Measurements from ENCODE around the gene FHOD1. TPM values are rescaled to one million over a fixed set of nuclear protein-coding genes. Genes with fewer than 3 reads are reported as not detected.

Gene FHOD1
- polyA plus RNA-seq, 1 of the 3 experiments (the other 2 are of a cell fraction) = 70.9 TPM

DNA sequence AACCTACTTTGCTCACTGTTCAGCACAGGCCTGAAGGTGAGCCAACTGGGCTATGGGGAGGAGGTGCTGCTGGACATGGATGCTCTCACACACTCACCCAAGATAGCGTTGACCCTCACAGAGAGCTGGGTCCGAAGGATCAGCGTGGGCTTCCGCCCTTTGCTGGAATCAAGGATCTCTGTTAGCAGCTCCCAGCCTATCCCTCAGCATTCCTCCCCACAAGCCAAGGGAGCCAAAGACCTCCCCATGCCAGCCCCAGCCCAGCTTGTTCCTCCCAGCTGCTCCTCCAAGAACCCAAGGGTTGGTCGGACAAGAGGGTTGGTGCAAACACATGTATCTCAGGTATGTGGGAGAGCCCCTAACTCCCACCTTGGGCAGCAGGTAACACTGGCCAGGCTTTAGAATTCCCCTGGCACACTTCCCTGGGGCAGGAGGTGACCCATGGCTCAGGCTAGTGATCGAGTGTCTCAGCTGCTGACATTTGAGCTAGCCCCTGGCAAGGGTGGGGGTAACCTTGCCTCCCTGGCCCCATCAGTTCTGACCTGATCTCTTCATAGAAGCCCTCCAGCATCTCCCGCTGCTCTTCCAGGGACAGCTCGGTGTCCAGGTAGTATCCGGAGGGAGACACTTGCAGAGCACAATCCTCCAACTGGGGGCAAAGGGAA, 8.3 kb downstream of the FHOD1 start:
- H3F3A ChIP-seq (replicated peaks; ENCODE audit: insufficient read depth) = peaks cover 49% of the 10 kb centered on the region
- CTCF ChIA-PET = interaction anchor here (0.9 to 1.9 kb wide), 3 partner anchors 12 to 65 kb away, joined by 3 to 7 read pairs (median 3); partner anchors contain the start of gene TMEM208
- H2AFZ ChIP-seq (ENCODE audit: low read depth) = no peak overlapping the region
- TF ChIP-seq, protein P1, sequence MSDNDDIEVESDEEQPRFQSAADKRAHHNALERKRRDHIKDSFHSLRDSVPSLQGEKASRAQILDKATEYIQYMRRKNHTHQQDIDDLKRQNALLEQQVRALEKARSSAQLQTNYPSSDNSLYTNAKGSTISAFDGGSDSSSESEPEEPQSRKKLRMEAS (IDR thresholded peaks at IDR 0.05; ENCODE audit: low read depth) = no peak
- TF ChIP-seq GABPA (IDR thresholded peaks at IDR 0.05; ENCODE audit: low read depth) (no peak), TCF12 (IDR thresholded peaks at IDR 0.05) (no peak), RXRA (IDR thresholded peaks at IDR 0.05; ENCODE audit: borderline replicate concordance, low read depth) (no peak), RFX5 (IDR thresholded peaks at IDR 0.05; ENCODE audit: low read length) (no peak), GATA2 (CRISPR knock-in tag; IDR thresholded peaks at IDR 0.05) (no peak), EP300 (IDR thresholded peaks at IDR 0.05; ENCODE audit: borderline replicate concordance in 1 of 2, low read depth in 1 of 2, low read length in 1 of 2) (no peak), TEAD4 (IDR thresholded peaks at IDR 0.05; ENCODE audit: borderline replicate concordance, insufficient read depth) (no peak), EZH2phosphoT487 (IDR thresholded peaks at IDR 0.05; ENCODE audit: borderline replicate concordance, low read depth) (no peak), NFIC (IDR thresholded peaks at IDR 0.05; ENCODE audit: borderline replicate concordance) (no peak), MXI1 (IDR thresholded peaks at IDR 0.05; ENCODE audit: low read depth, low read length) (no peak)
- TF ChIP-seq, protein P2, sequence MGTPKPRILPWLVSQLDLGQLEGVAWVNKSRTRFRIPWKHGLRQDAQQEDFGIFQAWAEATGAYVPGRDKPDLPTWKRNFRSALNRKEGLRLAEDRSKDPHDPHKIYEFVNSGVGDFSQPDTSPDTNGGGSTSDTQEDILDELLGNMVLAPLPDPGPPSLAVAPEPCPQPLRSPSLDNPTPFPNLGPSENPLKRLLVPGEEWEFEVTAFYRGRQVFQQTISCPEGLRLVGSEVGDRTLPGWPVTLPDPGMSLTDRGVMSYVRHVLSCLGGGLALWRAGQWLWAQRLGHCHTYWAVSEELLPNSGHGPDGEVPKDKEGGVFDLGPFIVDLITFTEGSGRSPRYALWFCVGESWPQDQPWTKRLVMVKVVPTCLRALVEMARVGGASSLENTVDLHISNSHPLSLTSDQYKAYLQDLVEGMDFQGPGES (IDR thresholded peaks at IDR 0.05; ENCODE audit: low read depth, low read length) = no peak
- TF ChIP-seq, protein P3, sequence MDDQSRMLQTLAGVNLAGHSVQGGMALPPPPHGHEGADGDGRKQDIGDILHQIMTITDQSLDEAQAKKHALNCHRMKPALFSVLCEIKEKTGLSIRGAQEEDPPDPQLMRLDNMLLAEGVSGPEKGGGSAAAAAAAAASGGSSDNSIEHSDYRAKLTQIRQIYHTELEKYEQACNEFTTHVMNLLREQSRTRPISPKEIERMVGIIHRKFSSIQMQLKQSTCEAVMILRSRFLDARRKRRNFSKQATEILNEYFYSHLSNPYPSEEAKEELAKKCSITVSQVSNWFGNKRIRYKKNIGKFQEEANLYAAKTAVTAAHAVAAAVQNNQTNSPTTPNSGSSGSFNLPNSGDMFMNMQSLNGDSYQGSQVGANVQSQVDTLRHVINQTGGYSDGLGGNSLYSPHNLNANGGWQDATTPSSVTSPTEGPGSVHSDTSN (IDR thresholded peaks at IDR 0.05) = no peak
- TF ChIP-seq, protein P4, sequence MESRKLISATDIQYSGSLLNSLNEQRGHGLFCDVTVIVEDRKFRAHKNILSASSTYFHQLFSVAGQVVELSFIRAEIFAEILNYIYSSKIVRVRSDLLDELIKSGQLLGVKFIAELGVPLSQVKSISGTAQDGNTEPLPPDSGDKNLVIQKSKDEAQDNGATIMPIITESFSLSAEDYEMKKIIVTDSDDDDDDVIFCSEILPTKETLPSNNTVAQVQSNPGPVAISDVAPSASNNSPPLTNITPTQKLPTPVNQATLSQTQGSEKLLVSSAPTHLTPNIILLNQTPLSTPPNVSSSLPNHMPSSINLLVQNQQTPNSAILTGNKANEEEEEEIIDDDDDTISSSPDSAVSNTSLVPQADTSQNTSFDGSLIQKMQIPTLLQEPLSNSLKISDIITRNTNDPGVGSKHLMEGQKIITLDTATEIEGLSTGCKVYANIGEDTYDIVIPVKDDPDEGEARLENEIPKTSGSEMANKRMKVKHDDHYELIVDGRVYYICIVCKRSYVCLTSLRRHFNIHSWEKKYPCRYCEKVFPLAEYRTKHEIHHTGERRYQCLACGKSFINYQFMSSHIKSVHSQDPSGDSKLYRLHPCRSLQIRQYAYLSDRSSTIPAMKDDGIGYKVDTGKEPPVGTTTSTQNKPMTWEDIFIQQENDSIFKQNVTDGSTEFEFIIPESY (IDR thresholded peaks at IDR 0.05; ENCODE audit: borderline replicate concordance, low read depth) = no peak
- TF ChIP-seq, protein P5, sequence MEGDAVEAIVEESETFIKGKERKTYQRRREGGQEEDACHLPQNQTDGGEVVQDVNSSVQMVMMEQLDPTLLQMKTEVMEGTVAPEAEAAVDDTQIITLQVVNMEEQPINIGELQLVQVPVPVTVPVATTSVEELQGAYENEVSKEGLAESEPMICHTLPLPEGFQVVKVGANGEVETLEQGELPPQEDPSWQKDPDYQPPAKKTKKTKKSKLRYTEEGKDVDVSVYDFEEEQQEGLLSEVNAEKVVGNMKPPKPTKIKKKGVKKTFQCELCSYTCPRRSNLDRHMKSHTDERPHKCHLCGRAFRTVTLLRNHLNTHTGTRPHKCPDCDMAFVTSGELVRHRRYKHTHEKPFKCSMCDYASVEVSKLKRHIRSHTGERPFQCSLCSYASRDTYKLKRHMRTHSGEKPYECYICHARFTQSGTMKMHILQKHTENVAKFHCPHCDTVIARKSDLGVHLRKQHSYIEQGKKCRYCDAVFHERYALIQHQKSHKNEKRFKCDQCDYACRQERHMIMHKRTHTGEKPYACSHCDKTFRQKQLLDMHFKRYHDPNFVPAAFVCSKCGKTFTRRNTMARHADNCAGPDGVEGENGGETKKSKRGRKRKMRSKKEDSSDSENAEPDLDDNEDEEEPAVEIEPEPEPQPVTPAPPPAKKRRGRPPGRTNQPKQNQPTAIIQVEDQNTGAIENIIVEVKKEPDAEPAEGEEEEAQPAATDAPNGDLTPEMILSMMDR (IDR thresholded peaks at IDR 0.05) = no peak
- POLR2A ChIA-PET = interaction anchor here (1.3 to 1.7 kb wide), 2 partner anchors 12 to 65 kb away, joined by 4 to 6 read pairs; partner anchors contain the start of gene TMEM208
- WGBS (ENCODE audit: low lambda C conversion rate) = 100% methylated on average over 6 of the region's 9 CpGs
- H3K9me2 ChIP-seq = no peaks in the 10 kb centered on the region
- peaks cover 16 to 35% of the 10 kb centered on the region in 2 experiments; a peak in 3 of 4 replicates for H3K4me1 ChIP-seq (ENCODE audit: control insufficient read depth in 1 of 2, insufficient read depth in 2 of 2, low read depth in 1 of 2, low read length in 1 of 2)
- peaks cover 40 to 44% of the 10 kb centered on the region in 2 experiments for H3K36me3 ChIP-seq (replicated peaks in 1 of 2; ENCODE audit: control insufficient read depth in 1 of 2, insufficient read depth in 2 of 2, low read length in 1 of 2)
- H3K27me3 ChIP-seq (ENCODE audit: insufficient read depth) = no peaks in the 10 kb centered on the region
- no peak overlapping the region for H3K27ac ChIP-seq (ENCODE audit: low read depth in 2 of 2, low read length in 1 of 2)
- no peak overlapping the region for H3K9ac ChIP-seq
- no peaks in the 10 kb centered on the region for H3K9me3 ChIP-seq
- H4K20me1 ChIP-seq (ENCODE audit: insufficient read depth) = no peaks in the 10 kb centered on the region
- no peak for DNase-seq
- no peak overlapping the region for H3K4me3 ChIP-seq (ENCODE audit: low read depth in 2 of 2, low read length in 1 of 2)
- H3K79me2 ChIP-seq (ENCODE audit: insufficient read depth) = peaks cover 44% of the 10 kb centered on the region
- no peak overlapping the region for H3K4me2 ChIP-seq
